HepG2 (cell line): ENCODE measurements around the gene CEP43. TPM values are rescaled to one million over a fixed set of nuclear protein-coding genes. Genes with fewer than 3 reads are reported as not detected.

Experiments
- CREM ChIP-seq, 2 experiments: sonication (generic) in 1 of 2; formaldehyde crosslinking in 1 of 2; IDR thresholded peaks; 2 replicates each; pipeline versions ENCODE4 v1.4.0 to v1.6.1; 2016 to 2020; ENCODE audit warnings: antibody characterized with exemption in 1 of 2, mild to moderate bottlenecking in 1 of 2, missing genetic modification reagents in 1 of 2
- CSRNP2 ChIP-seq: sonication (generic); formaldehyde crosslinking; conservative IDR thresholded peaks from 2 replicates; pipeline ENCODE4 v1.8.0; 2022; ENCODE audit warnings: low read depth, missing genetic modification reagents
- HINFP ChIP-seq: sonication (generic); formaldehyde crosslinking; IDR thresholded peaks from 2 replicates; pipeline ENCODE4 v1.4.0; 2020; ENCODE audit warnings: low read depth, mild to moderate bottlenecking, missing genetic modification reagents
- MNT ChIP-seq: fragments of 450-650 bp; IDR thresholded peaks from 2 replicates; pipeline ENCODE4 v1.6.1; 2016
- PITX1 ChIP-seq: sonication (generic); formaldehyde crosslinking; IDR thresholded peaks from 2 replicates; pipeline ENCODE4 v1.5.1; 2020; ENCODE audit warnings: mild to moderate bottlenecking, missing genetic modification reagents
- SIN3A ChIP-seq: IDR thresholded peaks from 2 replicates; pipeline ENCODE4 v1.6.1; 2011; ENCODE audit warnings: low read depth, mild to moderate bottlenecking, control low read depth, low read length, borderline replicate concordance
- ZNF280D ChIP-seq: sonication (generic); formaldehyde crosslinking; IDR thresholded peaks from 2 replicates; pipeline ENCODE4 v1.5.1; 2020; ENCODE audit warnings: mild to moderate bottlenecking, missing genetic modification reagents
- ZNF431 ChIP-seq: sonication (generic); formaldehyde crosslinking; IDR thresholded peaks from 2 replicates; pipeline ENCODE4 v1.9.0; 2022; ENCODE audit warnings: missing genetic modification reagents, low read depth, mild to moderate bottlenecking, borderline replicate concordance
- ZNF530 ChIP-seq: sonication (generic); formaldehyde crosslinking; IDR thresholded peaks from 2 replicates; pipeline ENCODE4 v1.5.0; 2020; ENCODE audit warnings: low read depth, mild to moderate bottlenecking, missing genetic modification reagents
- ZXDC ChIP-seq: sonication (generic); formaldehyde crosslinking; IDR thresholded peaks from 2 replicates; pipeline ENCODE4 v1.5.0; 2020; ENCODE audit warnings: mild to moderate bottlenecking, missing genetic modification reagents
- polyA plus RNA-seq, 8 experiments: library from polyadenylated mRNA; depleted of rRNA in 3 of 8; stranded (reverse) in 7 of 8; unstranded in 1 of 8; fragments of >200 nt; fragmentation: Illumina TruSeq in 4 of 8; extraction: Trizol in 4 of 8; gene quantifications; 2 replicates each; pipeline versions ENCODE4 v1.2.1 to v1.2.3, GENCODE V29; 2011 to 2016; ENCODE audit warnings: low read depth in 4 of 8, missing spikeins in 1 of 8, mixed read lengths in 1 of 8; ENCODE audit not compliant: insufficient read depth in 1 of 8
- total RNA-seq, 5 experiments: library from RNA; depleted of rRNA; stranded (reverse); fragments of >200 nt; fragmentation: Illumina TruSeq; extraction: Trizol; gene quantifications; 2 replicates each; pipeline ENCODE4 v1.2.3, GENCODE V29; 2016; ENCODE audit warnings: low read depth in 1 of 5

The CEP43 gene
- total and polyA plus RNA-seq, 2 of the 13 experiments (the other 11 are each of a cell fraction or from before 2014, with no cell fraction given) = 29.3 to 73.9 TPM

GRCh38 chr6:166988674-166989201 lies 10.5 kb upstream of the CEP43 start (continued):
- TF ChIP-seq ZXDC (CRISPR knock-in tag) (no peak), ZNF530 (CRISPR knock-in tag) (no peak), MNT (no peak), ZNF431 (CRISPR knock-in tag) (no peak), HINFP (no peak), SIN3A (no peak), ZNF280D (CRISPR knock-in tag) (no peak), CREM (IDR thresholded peaks at IDR 0.05) (no peak), CREM (CRISPR knock-in tag; IDR thresholded peaks at IDR 0.05) (no peak), PITX1 (CRISPR knock-in tag) (no peak), CSRNP2 (CRISPR knock-in tag) (no peak)
- TF ChIP-seq, all 625 proteins: peak for 0
